IPS DF 6.9 (cell line): Measurements from ENCODE around the gene CAV3.

Experiments
- DNase-seq: peaks from one replicate; pipeline ENCODE4 v3.0.0-alpha.2; 2013; ENCODE audit warnings: low read depth, low spot score
- H3K27ac ChIP-seq: one replicate; pipeline ENCODE4 v1.5.1; 2013; ENCODE audit warnings: low read length, control low read depth
- H3K27me3 ChIP-seq: 2 replicates; pipeline ENCODE4 v1.6.1; 2013; ENCODE audit warnings: mild to moderate bottlenecking, low read length; ENCODE audit not compliant: control insufficient read depth, insufficient read depth
- H3K36me3 ChIP-seq: 2 replicates; pipeline ENCODE4 v1.6.1; 2013; ENCODE audit warnings: low read length; ENCODE audit not compliant: control insufficient read depth, insufficient read depth
- H3K4me1 ChIP-seq: 2 replicates; pipeline ENCODE4 v1.6.1; 2013; ENCODE audit warnings: low read length; ENCODE audit not compliant: control insufficient read depth, insufficient read depth
- H3K4me3 ChIP-seq: 2 replicates; pipeline ENCODE4 v1.5.1; 2013; ENCODE audit warnings: mild to moderate bottlenecking, low read length
- H3K9me3 ChIP-seq: 2 replicates; pipeline ENCODE4 v1.6.1; 2013; ENCODE audit warnings: low read length, inconsistent platforms; ENCODE audit not compliant: control insufficient read depth, insufficient read depth
- WGBS: extraction: QIAGEN DNeasy Blood & Tissue Kit; methylation state at CpG from one replicate; pipeline ENCODE4 v1.1.7; 2013; ENCODE audit warnings: mixed read lengths, missing lambda C conversion rate; ENCODE audit not compliant: insufficient read length, insufficient coverage; 5-methylcytosine and 5-hydroxymethylcytosine counted together

The CAV3 gene

DNA sequence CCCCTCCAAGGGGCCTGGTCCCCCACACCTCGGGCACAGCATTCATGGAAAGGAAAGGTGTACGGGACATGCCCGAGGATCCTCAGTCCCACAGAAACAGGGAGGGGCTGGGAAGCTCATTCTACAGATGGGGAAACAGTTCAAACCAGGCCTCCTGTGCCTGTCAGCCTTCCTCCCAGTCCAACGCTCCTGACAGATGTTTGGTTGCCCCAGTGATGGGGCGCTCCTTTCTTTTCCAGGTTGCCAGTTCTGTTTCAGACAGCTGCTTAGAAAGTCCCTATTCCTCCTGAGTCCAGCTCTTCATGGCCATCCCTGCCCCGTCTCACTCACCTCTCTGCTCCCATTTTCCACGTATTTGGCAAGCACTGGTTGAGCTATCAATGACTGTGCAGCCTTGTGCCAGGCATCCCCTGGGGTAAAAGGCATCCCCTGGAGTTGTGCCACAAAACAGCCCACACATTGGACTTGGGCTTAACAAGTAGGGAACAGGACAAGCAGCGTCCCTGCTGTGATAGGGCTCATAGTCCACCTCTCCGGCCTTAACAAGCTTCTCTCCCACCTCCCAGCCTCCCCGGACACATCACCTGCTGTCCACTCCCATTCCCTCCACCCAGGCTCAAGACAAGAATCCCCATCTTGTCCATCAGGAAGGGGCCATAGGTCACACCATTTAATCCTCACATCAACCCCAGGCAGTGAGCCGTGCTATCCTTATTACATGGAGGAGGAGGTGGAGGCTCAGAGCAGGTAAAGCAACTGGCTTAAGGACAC lies 29.2 kb downstream of the CAV3 start:
- Histone ChIP-seq H3K9me3 (no peaks in the 10 kb centered on the region), H3K27ac (no peak overlapping the region), H3K27me3 (peaks cover 7% of the 10 kb centered on the region; the same call in 1 of the 2 replicates), H3K4me1 (peaks cover 3% of the 10 kb centered on the region; the same call in 1 of the 2 replicates), H3K4me3 (no peak overlapping the region), H3K36me3 (no peaks in the 10 kb centered on the region; the same call in 1 of the 2 replicates)
- no peak for DNase-seq
- no CpG with 5 or more reads among the region's 11 CpGs for WGBS

DNA sequence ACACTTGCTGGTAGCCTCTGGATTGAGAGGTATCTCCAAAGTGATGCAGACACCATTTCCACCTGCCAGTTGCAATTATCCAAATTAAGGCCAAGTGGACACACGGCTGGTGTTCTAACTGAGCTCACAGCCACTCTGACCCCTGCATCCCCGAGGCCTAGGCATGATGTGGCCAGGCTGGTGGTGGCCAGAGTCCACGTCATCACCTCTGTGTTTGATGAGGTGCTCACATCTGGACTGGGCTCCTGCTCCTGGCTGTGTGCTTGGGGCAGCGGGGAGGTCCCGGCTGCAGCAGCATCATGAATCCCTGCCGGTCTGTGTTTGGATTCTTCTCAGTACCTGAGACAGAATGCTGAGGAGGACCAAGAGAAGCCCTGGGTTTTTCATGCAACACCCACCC lies 30.9 kb downstream of the CAV3 start:
- no peak for DNase-seq
- no peak overlapping the region for H3K27ac ChIP-seq
- no peak overlapping the region for H3K4me3 ChIP-seq
- H3K27me3 ChIP-seq, result peaks cover 17% of the 10 kb centered on the region
- no peaks in the 10 kb centered on the region for H3K9me3 ChIP-seq
- H3K36me3 ChIP-seq, result no peaks in the 10 kb centered on the region; the same call in 1 of the 2 replicates
- H3K4me1 ChIP-seq, result peaks cover 9% of the 10 kb centered on the region
- WGBS, result no CpG with 5 or more reads among the region's 6 CpGs

- no CpG with 5 or more reads among the region's 4 CpGs for WGBS
- no peaks in the 10 kb centered on the region; the same call in 1 of the 2 replicates for H3K36me3 ChIP-seq
- no peaks in the 10 kb centered on the region for H3K9me3 ChIP-seq
- peaks cover 10% of the 10 kb centered on the region for H3K4me1 ChIP-seq
- peaks cover 17% of the 10 kb centered on the region for H3K27me3 ChIP-seq
- H3K4me3 ChIP-seq, result no peak overlapping the region
- H3K27ac ChIP-seq, result no peak overlapping the region
- no peak for DNase-seq
Observed at GRCh38 chr3:8765528-8765927, 31.9 kb downstream of the CAV3 start.

- no peaks in the 10 kb centered on the region for H3K9me3 ChIP-seq
- no CpG with 5 or more reads among the region's 2 CpGs for WGBS
- H3K4me1 ChIP-seq, result peaks cover 12% of the 10 kb centered on the region
- H3K27ac ChIP-seq, result no peak overlapping the region
- no peaks in the 10 kb centered on the region; the same call in 1 of the 2 replicates for H3K36me3 ChIP-seq
- H3K27me3 ChIP-seq, result peaks cover 17% of the 10 kb centered on the region
- DNase-seq, result no peak
- no peak overlapping the region for H3K4me3 ChIP-seq
Observed at GRCh38 chr3:8766148-8766547, 32.5 kb downstream of the CAV3 start.

GRCh38 chr3:8767256-8767666 lies 33.7 kb downstream of the CAV3 start:
- H3K36me3 ChIP-seq, result no peaks in the 10 kb centered on the region; the same call in 1 of the 2 replicates
- no peak overlapping the region for H3K4me3 ChIP-seq
- WGBS, result no CpG with 5 or more reads among the region's 37 CpGs

GRCh38 chr3:8767667-8768363 lies 34.2 kb downstream of the CAV3 start:
- no CpG with 5 or more reads among the region's 74 CpGs for WGBS
- no peaks in the 10 kb centered on the region; the same call in 1 of the 2 replicates for H3K36me3 ChIP-seq
- peaks cover 12% of the 10 kb centered on the region for H3K4me1 ChIP-seq
- no peak overlapping the region for H3K27ac ChIP-seq
- no peaks in the 10 kb centered on the region for H3K9me3 ChIP-seq
- peaks cover 17% of the 10 kb centered on the region for H3K27me3 ChIP-seq
- no peak for DNase-seq
- peak overlapping the region; percentile 8; the same call in 1 of the 2 replicates for H3K4me3 ChIP-seq

More at GRCh38 chr3:8767256-8767666, 33.7 kb downstream of the CAV3 start:
- peaks cover 17% of the 10 kb centered on the region for H3K27me3 ChIP-seq
- no peak for DNase-seq
- H3K4me1 ChIP-seq, result peaks cover 12% of the 10 kb centered on the region
- no peaks in the 10 kb centered on the region for H3K9me3 ChIP-seq
- no peak overlapping the region for H3K27ac ChIP-seq

- WGBS, result no CpG with 5 or more reads among the region's 36 CpGs
- peaks cover 17% of the 10 kb centered on the region for H3K27me3 ChIP-seq
- no peaks in the 10 kb centered on the region for H3K9me3 ChIP-seq
- no peaks in the 10 kb centered on the region; the same call in 1 of the 2 replicates for H3K36me3 ChIP-seq
- no peak for DNase-seq
- H3K4me3 ChIP-seq, result peak overlapping the region; percentile 8; the same call in 1 of the 2 replicates
- no peak overlapping the region for H3K27ac ChIP-seq
- peaks cover 12% of the 10 kb centered on the region for H3K4me1 ChIP-seq
Observed at GRCh38 chr3:8768364-8769087, 34.9 kb downstream of the CAV3 start.

DNA sequence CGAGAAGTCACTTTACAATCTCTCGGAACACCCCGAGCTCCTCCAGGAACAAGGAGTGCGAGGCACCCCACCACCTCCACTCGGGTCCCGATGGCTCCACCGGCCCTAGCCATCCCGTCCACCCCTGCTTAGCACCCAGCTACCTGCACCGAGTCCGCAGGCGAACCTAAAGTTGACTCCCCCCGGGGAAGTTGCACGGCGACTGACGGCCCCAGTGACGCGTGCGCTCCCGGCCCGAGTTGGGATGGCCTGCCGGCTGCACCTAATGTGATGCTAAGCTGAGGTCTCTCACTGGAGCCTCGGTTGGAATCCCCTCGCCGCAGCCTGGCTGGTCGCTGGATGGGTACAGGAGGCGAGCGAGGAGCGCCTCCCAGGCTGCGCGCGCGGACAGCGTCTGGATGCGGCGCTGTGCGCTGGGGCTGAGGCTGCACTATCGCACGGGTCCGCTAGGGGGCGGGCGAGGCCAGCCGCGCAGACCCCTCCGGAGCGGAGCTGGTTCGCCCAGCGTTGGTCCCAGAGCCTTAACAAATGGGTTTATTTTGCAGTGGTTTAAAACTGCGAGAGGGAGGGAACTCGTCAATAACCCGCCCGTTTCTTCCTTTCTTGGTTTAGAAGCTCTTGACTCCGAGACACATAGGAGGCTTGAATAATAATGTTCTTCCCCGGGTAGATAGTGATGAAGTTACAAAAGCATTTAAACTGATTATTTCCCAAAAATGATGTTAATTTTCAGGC lies 35.7 kb downstream of the CAV3 start, which contains the start of gene OXTR:
Gene OXTR, minus strand, starts transcription at position 526 of the 735 bp plus-strand sequence. CDS start 1,426 bp downstream, outside the sequence.
- Histone ChIP-seq H3K27ac (no peak within 1 kb of the TSS), H3K36me3 (no peaks in the 10 kb centered on the region; the same call in 1 of the 2 replicates), H3K4me1 (peaks cover 12% of the 10 kb centered on the region), H3K4me3 (peak within 1 kb of the TSS; percentile 11; the same call in 1 of the 2 replicates), H3K9me3 (no peaks in the 10 kb centered on the region), H3K27me3 (peaks cover 17% of the 10 kb centered on the region)
- no CpG with 5 or more reads among the region's 53 CpGs for WGBS
- DNase-seq, result peak; percentile 72

DNA sequence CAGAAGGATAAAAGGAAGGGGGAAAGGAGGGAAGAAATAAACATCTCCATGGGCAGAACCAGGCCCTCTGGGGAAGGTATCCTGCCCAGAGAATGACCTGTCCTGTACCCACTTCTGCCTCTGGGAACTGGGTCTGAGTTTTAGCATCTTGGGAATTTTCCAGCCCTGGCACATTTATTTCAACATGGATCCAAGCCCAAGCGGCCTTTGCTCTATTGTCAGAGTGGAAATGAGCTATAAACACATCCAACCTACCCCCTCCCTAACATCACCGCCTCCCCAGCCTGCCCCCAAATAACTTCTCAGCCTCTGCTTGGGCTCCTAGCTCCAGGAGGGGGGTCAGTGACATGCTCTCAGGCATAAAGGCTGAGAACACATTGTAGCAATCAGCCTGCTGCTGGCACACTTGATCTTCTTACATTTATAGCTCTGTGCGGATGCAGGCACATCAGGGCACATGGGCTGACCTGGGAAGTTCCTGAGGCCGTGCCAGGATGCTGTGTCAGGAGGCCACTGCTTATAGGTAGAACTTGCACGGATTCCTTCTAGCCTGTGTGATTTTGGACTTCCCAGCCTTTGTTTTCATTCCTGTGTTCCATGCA lies 40.4 kb downstream of the CAV3 start:
- DNase-seq, result no peak
- Histone ChIP-seq H3K27ac (no peak overlapping the region), H3K4me1 (peaks cover 4% of the 10 kb centered on the region; the same call in 1 of the 2 replicates), H3K27me3 (peaks cover under 1% of the 10 kb centered on the region; the same call in 1 of the 2 replicates), H3K36me3 (no peaks in the 10 kb centered on the region), H3K4me3 (no peak overlapping the region), H3K9me3 (no peaks in the 10 kb centered on the region)
- WGBS, result no CpG with 5 or more reads among the region's 5 CpGs
